NCI-H1436 treated with DMSO at 0.1 percent for 48 hours (cell line): ENCODE results near the gene MRAP.
"Not testable (repeated sequence)": the region's sequence is repeated elsewhere in the genome, so short reads cannot be mapped to it uniquely, and the experiment has no call there.

Experiments
- DNase-seq: peaks from one replicate; lab custom pipeline; 2025; lab: John Stamatoyannopoulos, UW

The MRAP gene

DNA sequence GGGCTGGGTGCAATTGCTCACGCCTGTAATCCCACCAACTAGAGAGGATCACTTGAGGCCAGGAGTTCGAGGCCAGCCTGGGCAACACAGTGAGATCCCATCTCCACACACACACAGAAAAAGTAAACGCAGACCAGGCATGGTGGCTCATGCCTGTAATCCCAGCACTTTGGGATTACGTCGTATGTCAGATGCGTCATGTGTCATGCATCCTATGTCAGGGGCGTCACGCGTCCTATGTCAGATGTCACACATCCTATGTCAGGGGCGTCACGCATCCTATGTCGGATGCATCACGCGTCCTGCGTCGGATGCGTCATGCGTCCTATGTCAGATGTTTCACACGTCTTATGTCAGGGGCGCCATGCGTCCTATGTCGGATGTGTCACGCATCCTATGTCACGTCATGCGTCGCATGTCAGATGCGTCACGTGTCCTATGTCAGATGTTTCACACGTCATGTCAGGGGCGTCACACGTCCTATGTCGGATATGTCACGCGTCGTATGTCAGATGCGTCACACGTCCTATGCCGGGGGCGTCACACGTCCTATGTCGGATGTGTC lies 1.5 kb downstream of the MRAP start:
- DNase-seq = no peak

DNA sequence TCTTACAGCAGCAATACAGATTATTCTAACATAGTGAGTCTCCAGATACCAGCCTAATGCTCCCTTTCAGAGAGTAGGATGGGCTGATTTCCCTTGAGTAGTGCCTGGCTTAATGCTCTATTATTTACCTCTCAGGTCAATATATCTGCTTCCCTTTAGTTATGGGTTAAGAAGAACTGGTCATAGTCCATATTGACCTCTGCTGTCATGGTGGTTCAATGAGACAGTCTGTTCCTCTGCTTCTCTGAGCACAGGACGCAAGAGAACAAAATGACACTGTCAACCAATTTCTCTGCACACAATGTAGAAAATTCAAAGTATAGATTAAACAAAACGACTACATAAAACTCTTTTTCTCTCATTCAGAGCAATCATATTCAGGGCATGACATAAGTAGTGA lies 2.9 kb downstream of the MRAP start:
- no peak for DNase-seq

GRCh38 chr21:32302560-32302959 lies 3.9 kb downstream of the MRAP start:
- DNase-seq = no peak

DNA sequence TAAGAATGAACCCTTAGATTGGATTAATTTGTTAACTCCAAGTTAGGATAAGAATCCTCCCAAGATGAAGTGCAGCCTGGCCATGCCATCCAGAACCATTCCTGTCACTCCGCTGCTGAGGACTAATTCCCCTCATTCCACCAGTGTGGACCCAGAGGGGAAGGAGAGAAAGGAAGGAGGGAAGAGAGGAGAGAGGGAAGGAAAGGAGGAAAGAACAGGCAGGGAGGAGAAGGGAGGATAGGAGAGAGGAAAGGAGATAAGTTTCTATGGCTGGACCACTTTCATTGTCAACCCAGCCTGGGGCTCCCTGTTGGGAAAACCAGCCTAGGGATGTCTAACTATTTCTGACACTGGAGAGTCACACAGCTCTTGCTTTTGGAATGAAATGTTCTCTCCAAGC lies 4.7 kb downstream of the MRAP start:
- DNase-seq = no peak

DNA sequence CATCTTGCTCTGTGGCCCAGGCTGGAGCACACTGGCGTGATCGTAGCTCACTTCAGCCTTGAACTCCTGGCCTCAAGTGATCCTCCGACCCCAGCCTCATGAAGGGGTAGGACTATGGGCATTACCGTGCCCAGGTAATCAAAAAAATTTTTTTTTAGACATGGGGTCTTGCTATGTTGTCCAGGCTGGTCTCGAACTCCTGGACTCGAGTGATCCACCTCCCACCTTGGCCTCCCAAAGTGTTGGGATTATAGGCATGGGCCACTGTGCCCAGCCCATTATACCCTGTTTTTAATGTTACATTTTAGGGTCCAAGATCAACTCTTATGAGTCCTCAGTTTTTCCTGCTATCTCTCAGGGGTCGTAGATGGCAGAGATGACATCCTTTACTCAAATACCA lies 6.3 kb downstream of the MRAP start:
- no peak for DNase-seq

- no peak for DNase-seq
These were observed 7.5 kb downstream of the MRAP start for GRCh38 chr21:32306021-32306780.

- DNase-seq = no peak
These were observed 9.1 kb downstream of the MRAP start for GRCh38 chr21:32307706-32308105.

DNA sequence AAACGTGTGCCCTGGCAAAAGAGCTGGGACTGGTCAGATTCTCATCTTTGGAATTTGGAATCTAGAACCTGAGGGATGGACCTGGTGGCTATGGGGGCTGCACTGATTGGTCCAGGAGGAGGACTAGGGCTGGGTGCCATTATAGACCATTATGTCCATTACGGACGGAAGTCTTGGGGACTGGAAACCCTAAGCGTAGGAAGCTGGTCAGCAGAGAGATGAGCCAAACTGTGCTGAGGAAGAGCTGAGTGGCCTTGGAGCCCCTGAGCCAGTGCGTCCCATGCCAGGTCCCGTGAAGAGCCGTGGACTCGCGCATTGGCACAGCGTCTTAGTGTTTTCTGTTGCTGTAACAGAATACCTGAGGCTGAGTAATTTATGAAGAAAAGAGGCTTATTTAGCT lies 10.0 kb downstream of the MRAP start:
- no peak for DNase-seq

DNA sequence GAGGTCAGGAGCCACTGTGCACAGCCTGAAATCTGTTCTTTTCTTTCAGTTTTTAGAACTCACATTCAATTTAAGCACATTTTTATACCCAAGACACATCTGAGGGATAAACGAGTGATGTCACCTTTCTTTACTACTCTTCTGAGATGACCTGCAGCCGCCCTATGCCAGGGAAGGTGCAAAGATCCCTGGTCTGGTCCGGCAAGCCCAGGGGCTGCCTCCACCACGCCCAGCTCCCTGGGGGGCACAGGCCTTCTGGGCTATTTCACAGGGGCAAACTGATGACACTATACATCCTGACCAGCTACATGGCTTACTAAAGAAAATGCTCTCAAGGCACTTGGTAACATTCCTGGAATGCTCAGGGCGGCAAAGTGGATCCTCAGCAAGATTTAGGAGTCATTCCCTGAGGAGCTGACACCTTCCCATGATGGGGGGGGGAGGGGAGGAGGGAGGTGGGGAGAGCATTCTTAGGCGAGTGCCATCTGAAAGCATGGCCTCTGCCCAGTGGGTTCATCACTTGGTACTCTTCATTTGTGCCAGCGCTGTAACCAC lies 11.3 kb downstream of the MRAP start:
- no peak for DNase-seq

DNA sequence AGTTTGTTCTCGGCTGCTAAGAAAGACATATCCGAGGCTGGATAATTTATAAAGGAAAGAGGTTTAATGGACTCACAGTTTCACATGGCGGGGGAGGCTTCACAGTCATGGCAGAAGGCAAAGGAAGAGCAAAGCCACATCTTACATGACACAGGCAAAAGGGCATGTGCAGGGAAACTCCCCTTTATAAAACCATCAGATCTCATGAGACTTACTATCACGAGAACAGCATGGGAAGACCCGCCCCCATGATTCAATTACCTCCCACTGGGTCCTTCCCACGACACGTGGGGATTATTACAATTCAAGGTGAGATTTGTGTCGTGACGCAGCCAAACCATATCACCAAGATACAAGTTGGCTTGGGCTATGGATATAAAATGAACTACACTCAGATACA lies 12.3 kb downstream of the MRAP start:
- not testable (repeated sequence) for DNase-seq

DNA sequence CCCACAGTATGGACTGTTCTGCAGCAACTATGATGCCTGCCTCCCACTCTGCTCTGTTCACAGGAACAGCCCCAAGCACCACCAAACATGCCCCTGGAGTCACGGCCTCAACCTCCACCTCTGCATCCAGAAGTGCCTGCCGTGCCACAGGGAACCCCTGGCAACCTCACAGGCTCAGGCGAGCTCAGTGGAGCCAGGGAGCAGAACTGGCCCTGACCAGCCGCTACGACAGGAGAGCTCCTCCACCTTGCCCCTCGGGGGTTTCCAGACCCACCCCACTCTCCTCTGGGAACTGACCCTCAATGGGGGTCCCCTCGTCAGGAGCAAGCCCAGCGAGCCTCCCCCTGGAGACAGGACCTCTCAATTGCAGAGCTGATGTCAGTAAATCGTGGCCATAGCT lies 13.0 kb downstream of the MRAP start:
- DNase-seq = no peak

DNA sequence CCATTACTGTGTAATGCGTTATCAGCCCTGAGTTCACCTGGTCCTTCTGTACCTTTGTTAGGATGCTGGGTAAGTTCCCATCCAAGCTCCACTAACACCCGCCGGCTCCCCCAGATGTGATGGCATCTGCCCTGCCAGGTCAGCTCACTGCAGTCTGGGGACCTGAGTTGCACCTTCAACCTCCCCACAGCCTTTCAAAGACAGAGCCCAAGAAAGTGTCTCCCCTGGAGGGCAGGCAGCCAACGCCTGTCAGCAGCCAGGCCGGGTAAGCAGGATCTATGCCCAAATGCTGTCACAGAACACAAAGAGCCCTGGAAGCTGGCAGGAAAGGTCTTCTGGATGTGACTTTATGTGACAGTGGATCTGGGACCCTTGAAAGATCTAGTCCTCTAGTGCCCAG lies 13.7 kb downstream of the MRAP start:
- no peak for DNase-seq

- no peak for DNase-seq
These were observed 14.3 kb downstream of the MRAP start for GRCh38 chr21:32312976-32313375.

DNA sequence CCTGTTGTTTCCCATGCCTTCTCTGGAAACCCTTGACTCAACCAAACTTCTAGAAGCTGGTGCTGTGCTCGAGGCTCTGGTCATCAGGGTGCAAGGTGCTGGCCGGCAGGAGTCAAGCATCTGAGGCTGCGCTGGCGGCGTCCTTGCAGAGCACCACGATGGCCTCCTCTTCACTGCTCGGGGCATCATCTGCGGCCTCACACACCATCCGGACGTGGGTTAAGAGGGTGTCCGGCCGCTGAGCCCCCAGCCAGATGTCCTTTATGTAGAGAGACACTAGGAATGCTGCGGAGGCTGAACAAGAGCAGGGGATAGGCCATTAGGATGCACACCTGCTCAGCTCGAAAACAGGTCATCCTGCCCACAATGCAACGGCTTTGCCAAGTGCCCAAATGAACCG lies 16.2 kb downstream of the MRAP start:
- DNase-seq = no peak

GRCh38 chr21:32315511-32316281 lies 17.0 kb downstream of the MRAP start:
- DNase-seq = no peak

DNA sequence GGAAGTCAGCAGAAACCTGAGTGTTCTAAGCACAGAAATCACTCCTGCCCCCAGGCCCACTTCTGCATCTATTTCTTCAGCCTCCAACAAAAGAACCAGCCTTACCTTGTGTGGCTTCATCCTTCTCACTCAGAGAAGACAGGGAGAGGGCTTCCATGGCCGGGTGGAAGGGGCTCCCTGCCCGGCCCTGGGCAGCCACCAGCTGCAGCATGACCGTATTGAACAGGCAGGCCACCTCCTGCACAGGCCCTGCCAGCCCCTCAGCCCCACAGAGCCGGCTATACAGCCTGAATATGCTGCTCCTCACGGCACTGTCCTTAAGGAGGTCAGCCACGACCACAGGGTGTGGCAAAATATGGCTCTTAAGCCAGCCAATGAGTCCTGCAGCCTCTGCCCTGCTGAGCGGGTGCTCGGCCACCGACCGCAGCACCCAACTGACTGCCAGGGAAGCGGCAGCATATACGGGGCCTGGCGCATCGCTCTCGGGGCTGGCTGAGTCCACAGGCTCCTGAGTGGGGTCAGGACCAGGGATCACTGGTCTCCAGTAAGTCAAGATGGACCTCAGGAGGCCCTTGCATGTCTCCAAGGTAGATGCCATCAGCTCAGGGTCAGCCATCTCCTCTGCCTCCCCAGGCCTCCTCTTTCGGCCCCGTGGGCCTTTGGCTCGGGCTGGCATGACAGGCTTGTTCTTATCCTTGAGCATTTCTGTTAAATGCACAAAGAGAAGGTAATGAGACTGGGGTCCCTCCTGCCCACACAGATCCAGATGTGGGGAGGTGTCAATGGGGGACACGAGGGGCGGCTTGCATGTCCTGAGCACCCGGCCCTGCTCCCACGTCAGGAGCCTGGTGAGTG lies 17.9 kb downstream of the MRAP start:
- no peak for DNase-seq

DNA sequence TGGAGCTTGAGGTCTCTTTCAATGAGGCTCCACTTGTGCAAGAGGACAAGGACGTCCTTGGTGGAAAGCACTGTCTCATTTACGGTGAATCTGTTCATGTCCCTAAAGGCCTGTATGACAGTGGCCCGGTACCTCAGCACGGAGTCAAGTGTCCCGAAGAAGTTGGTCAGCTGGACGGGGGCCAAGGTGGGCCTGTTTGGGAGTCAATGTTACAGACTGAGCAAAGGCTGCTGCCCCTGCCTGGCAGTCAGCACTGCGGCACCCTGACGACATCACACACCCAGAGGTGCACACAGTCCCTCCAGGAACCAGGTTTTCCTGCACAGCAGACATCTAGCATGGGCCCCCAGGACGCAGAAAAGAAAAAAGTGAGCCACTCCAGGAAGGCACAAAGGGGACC lies 19.1 kb downstream of the MRAP start:
- DNase-seq = no peak

- no peak for DNase-seq
These were observed 20.4 kb downstream of the MRAP start for GRCh38 chr21:32319012-32319411.

DNA sequence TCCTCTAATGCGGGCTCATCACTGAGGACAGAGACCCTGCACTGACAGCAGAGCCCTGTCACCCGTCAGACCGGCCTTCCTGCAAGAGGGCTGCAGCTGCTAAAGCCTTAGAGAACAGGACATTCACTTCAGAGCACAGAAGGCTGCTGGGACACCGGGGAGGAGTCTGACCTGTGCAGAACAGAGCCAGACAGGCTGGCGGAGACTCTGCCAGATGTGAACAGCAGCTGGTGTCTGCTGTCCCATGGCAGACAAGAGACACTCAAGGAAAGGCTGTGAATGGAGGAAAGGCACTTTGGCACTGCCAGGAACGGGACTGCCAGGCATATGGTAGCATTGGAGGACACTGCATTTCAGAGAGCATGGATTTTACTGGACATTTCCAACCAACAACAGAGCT lies 21.4 kb downstream of the MRAP start:
- DNase-seq = no peak

GRCh38 chr21:32320726-32321125 lies 22.1 kb downstream of the MRAP start:
- DNase-seq = no peak

DNA sequence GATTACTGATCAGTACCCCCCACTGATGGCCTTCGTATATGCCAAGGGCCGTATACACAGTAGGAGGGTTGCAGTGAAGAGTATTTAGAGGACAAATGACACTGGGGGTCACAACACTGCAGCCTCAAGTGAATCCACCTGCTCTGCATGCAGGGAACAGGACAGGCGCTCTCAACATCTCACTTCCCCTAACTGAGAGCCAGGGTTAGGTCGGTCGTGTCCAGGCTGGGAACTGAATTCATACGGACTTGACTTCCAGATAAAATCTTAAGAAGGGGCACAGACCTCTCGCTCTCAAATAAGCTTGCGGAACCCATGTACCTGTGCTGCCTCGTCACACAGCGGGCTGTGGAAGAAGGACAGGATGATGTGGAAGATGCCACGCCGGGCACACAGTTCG lies 22.8 kb downstream of the MRAP start:
- no peak for DNase-seq

- no peak for DNase-seq
These were observed 23.4 kb downstream of the MRAP start for GRCh38 chr21:32322103-32322502.
